GM12873 (cell line): ENCODE data around the gene CASQ2.

Source experiments
- CTCF ChIP-seq: IDR thresholded peaks from 2 replicates; pipeline ENCODE4 v1.5.1; 2012; ENCODE audit warnings: low read depth, mild to moderate bottlenecking, moderate library complexity, low read length, control low read depth; ENCODE audit not compliant: insufficient read depth; ENCODE audit errors: missing control alignments

Gene CASQ2

DNA sequence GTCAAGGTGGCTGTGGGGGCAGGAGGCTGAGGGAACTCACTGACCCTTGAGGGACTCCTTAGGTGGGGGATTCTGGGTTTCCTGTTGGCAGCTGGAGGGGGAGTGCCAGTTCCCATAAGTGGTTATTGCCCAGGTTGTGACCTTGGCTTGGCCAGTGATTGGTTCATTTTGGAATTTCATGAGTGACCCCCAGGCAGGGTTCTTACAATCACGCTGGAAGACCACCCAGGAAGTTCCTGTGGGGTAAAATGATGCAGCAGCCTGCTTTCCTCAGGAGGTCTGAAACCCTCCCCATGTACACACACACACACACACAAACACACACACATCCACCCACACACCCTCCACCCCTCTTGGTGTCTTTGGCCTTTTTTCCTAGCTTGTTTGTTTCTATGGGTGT lies 109.9 kb downstream of the CASQ2 start:
- TF ChIP-seq CTCF, result no peak

DNA sequence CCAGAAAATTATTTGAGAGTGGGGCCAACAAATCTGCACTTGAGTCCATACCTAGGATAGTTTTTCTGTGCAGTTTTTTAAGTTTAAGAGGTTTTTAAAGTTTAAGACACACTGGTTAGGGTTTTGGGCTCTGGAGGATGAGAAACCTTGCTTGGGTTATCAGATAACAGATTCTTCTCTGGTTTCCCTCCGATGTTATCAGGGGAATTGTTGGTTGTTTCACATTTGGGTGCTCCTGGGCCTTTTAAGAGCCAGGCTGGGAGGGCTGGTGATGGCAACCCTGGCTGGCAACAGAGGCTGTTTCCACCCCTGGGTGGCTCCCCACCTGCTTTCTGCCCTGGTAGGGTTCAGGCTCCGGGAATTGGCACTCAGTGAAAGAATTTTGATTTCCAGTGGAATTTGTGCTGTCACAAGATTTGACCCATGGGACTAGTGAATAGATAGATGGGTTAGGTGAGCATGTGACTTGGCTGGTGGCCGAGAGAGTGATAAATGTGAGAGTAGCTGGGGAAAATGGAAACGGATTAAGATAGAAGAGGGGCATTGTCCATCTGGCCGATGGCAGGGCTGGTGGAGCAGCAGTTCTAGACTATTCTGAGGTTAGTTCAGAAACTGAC lies 111.9 kb downstream of the CASQ2 start:
- no peak for TF ChIP-seq CTCF

DNA sequence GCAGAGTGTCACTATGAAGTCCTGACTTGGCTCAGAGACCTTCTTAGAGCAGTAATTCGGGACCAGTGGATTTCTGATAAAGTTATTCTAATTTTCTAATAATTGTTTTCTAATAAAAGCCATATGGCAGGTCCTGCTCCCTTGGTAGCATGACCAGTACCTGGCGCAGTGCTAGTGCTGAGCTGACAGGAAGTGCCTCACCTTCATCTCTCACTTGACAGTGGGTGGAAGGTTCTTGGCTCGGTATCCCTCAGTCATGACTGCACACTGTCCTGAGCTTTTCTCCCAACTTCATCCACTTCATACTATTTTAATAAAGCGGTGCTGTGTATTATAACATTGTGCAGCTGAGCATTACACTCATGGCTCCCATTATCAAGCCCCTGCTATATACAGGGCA lies 112.6 kb downstream of the CASQ2 start:
- no peak for TF ChIP-seq CTCF

DNA sequence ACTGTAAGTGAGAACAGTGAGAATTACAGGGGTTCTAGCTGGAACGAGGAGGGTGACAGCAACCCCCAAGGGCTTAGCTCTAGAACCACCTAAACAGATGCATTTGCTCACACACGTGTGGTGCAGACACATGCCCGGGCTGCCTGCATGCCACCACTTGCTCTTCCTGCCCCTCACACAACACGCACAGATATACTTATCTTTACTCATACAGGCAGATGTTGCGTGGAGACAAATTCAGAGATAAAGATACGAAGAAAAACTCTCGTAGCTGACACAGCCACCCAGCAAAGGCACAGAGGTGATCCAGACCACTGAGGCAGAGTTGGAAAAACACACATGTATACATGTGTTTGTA lies 113.2 kb downstream of the CASQ2 start:
- TF ChIP-seq CTCF, result no peak

DNA sequence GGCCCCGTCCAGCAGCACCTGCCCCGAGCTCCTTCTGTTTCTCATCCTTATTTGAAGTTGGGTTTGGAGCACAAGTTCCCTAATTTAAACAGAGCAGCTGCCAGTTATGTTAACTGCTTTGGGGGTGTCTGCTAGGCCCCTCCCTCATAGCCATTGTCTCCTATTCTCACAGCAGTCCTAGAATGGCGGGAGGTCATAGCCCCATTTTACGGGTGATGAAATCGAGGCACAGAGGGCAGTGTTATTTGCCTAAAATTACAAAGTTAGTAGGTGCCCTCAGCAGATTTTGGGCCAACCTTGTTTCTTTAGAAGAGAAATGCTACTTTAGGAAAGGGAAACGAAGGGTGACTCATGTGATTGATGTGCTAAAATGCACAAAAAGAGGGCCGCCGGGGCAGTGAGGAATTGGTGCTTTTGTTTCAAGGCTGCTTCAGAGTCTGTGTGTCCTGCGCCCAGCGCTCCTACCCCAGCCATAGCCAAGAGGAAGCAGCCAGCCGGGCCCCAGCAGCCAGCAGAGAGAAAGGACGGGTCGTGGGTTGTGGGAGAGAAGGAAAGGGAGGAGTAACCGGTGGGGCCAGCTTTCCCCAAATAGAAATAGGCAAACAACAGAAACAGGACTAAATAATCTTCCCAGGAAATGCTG lies 113.7 kb downstream of the CASQ2 start:
- TF ChIP-seq CTCF, result no peak

DNA sequence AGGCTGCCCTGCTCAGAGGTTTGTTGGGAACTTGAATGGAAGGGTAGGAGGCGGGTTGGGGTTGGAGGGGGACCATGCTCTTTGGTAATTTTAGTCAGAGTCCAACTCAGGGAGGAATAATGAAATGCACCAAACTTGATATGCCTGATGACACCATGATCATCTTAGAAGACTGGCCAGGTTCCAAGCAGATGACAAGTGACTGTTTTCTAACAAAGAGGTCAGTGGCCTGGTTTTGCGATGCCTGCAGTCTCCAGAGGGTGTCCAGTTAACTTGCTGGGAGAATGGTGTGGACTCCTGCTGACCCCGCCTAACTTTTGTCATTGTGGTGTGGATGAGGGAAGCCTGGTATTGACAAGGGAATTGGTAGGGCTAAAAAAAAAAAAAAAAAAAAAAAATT lies 114.4 kb downstream of the CASQ2 start:
- no peak for TF ChIP-seq CTCF

DNA sequence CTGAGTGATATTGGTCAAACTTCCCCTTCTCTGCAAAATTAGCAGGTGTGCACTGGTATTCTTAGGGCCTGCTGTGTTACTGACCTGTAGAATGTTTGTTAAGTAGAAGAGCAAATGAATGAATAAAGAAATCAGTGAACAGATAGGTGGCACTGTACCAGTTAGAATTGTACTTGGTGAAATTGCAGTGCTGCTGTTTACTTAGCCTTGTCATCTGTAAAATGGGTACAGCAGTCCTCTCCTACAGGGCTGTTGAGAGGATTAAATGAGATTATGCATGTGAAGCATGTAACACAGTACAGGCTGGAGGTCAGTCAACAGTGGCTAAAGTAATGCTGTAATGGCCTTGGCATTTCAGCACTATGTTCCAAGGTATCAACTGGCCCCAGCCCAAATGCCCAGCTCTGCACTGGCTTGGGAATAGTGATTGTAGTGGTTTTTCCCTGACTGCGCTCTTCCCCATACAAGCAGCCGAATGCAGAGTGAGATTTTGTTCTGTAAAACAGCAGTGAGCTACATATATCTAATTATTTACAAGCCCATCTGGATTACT lies 116.2 kb downstream of the CASQ2 start:
- TF ChIP-seq CTCF, result no peak
